ENCODE measurements around the gene ARSJ.
A peak's percentile ranks its signal among the peaks of the same experiment; 100 is the strongest.
"Not testable (repeated sequence)": the region's sequence is repeated elsewhere in the genome, so short reads cannot be mapped to it uniquely, and the experiment has no call there.

ARSJ gene

GRCh38 chr4:114005569-114006442 lies 26.4 kb upstream of the ARSJ start:
- DNase-seq (ENCODE audit: low spot score) = peak; percentile 34
- CTCF ChIA-PET = interaction anchor here (0.6 kb wide), 1 partner anchor 104 kb away, joined by 3 read pairs; no protein-coding TSS in a partner anchor
- POLR2A ChIA-PET (ENCODE audit: low non-redundant PET) = interaction anchor here (0.5 kb wide), 1 partner anchor 47 kb away, joined by 3 read pairs; no protein-coding TSS in a partner anchor
- H3K27ac ChIP-seq = no peak overlapping the region
- TF ChIP-seq, protein P1, sequence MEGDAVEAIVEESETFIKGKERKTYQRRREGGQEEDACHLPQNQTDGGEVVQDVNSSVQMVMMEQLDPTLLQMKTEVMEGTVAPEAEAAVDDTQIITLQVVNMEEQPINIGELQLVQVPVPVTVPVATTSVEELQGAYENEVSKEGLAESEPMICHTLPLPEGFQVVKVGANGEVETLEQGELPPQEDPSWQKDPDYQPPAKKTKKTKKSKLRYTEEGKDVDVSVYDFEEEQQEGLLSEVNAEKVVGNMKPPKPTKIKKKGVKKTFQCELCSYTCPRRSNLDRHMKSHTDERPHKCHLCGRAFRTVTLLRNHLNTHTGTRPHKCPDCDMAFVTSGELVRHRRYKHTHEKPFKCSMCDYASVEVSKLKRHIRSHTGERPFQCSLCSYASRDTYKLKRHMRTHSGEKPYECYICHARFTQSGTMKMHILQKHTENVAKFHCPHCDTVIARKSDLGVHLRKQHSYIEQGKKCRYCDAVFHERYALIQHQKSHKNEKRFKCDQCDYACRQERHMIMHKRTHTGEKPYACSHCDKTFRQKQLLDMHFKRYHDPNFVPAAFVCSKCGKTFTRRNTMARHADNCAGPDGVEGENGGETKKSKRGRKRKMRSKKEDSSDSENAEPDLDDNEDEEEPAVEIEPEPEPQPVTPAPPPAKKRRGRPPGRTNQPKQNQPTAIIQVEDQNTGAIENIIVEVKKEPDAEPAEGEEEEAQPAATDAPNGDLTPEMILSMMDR (conservative IDR thresholded peaks at IDR 0.05; ENCODE audit: low read depth) = no peak

- CTCF ChIA-PET = interaction anchor here (0.6 kb wide), 1 partner anchor 672 kb away, joined by 3 read pairs; no protein-coding TSS in a partner anchor
- POLR2A ChIA-PET (ENCODE audit: low non-redundant PET); H3K27ac ChIP-seq; DNase-seq (ENCODE audit: low spot score): not testable (repeated sequence)
These were observed 25.2 kb upstream of the ARSJ start for GRCh38 chr4:114004483-114005226.

- no peak for DNase-seq (ENCODE audit: low spot score)
- TF ChIP-seq, protein P1 (conservative IDR thresholded peaks at IDR 0.05; ENCODE audit: low read depth) = no peak
- ChIA-PET CTCF (no interaction called here), POLR2A (ENCODE audit: low non-redundant PET) (no interaction called here)
- no peak overlapping the region for H3K27ac ChIP-seq
These were observed 19.1 kb upstream of the ARSJ start for GRCh38 chr4:113998531-113998930.

- no peak for DNase-seq (ENCODE audit: low spot score)
- ChIA-PET CTCF (no interaction called here), POLR2A (ENCODE audit: low non-redundant PET) (no interaction called here)
- TF ChIP-seq, protein P1 (conservative IDR thresholded peaks at IDR 0.05; ENCODE audit: low read depth) = no peak
- no peak overlapping the region for H3K27ac ChIP-seq
These were observed 18.6 kb upstream of the ARSJ start for GRCh38 chr4:113998079-113998478.

- ChIA-PET POLR2A (ENCODE audit: low non-redundant PET) (no interaction called here), CTCF (interaction anchor here (0.6 kb wide), 1 partner anchor 303 kb away, joined by 3 read pairs; no protein-coding TSS in a partner anchor)
- no peak overlapping the region for H3K27ac ChIP-seq
- no peak for DNase-seq (ENCODE audit: low spot score)
- TF ChIP-seq, protein P1 (conservative IDR thresholded peaks at IDR 0.05; ENCODE audit: low read depth) = no peak
These were observed 17.8 kb upstream of the ARSJ start for GRCh38 chr4:113997206-113997605.

DNA sequence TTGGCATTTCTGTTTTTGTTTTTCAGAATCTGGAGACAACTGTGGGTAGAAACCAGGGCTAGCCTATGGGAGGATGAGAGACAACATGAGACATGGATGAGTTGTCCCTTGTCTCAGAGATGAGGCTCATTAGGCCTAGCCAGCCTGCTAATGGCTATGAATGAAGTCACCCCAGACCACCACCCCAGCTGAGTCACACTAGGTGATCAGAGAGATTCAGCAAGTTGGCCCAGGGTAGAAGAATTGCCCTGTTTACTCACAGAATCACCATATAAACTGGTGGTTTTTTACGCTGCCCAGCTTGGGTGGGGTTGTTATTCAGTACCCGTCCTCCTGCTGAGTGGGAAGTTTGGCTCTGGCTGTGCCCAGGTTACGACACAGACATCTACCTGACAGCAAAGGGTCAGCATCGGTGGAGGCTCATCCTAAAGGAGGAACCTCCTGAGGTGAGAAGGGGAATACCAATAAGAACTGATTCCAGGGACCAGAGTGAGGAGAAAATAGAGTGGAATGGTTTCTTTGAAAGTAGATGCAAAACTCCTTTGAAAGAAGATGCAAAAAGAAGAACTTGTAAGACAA lies 17.2 kb upstream of the ARSJ start:
- no peak for DNase-seq (ENCODE audit: low spot score)
- ChIA-PET CTCF (interaction anchor here (0.6 kb wide), 1 partner anchor 302 kb away, joined by 3 read pairs; no protein-coding TSS in a partner anchor), POLR2A (ENCODE audit: low non-redundant PET) (no interaction called here)
- TF ChIP-seq, protein P1 (conservative IDR thresholded peaks at IDR 0.05; ENCODE audit: low read depth) = no peak
- H3K27ac ChIP-seq = peak overlapping the region; percentile 56
